HG03064 (cell line): ENCODE results near the gene CTU1.

Experiments used
- ATAC-seq: cut with Tn5 transposase; IDR thresholded peaks from one replicate; pipeline ENCODE4 v1.9.1; 2021; ENCODE audit warnings: low read depth; ENCODE audit not compliant: unreplicated experiment

CTU1 gene

DNA sequence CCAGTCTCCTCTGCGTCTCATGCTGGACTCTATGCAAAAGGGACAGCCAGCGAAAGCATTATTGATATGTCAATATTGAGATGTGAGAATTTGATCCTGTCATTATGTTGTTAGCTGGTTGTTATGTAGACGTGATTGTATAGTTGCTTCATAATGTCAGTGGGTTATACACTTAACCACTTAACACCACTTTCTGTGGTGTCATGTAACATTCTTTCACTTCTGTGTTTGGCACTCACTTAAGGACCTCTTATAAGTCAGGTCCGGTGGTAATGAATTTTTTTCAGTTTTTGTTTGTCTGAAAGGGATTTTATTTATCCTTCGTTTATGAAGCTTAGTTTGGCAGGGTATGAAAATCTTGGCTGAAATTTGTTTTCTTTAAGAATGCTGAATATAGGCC is 26.8 kb upstream of the CTU1 start:
- ATAC-seq, result no peak

DNA sequence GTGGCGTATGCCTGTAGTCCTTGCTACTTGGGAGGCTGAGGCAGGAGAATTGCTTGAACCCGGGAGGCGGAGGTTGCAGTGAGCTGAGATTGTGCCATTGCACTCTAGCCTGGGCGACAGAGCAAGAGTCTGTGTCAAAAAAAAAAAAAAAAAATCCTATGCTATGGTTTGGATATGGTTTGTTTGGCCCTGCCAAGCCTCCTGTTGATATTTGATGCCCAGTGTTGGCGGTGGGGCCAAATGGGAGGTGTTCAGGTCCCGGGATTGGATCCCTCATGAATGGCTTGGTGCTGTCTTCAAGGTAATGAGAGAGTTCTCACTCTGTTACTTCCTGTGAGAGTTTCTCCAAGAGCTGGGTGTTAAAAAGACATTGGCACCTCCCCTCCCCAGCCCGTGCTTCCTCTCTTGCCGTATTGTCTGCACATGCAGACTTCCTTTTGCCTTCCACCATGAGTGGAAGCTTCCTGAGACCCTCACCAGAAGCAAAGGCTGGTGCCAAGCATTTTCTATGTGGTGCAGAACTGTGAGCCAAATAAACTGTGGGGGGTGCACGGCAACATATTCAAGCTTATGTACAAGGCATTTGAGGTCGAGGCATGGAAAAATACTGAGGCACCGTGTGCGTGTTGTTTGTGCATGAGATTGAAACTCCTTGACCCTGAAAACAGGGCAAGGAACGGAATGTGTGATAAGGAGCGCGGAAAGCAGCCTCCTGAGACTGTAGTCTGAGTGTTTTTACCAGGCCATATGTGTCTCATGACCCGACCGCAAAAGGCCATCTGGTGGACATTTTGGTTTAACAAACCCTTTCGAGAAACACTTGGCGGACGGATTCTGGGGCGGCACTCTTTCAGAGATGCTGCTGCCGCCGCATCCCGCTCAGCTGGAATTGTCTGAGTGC is 23.8 kb upstream of the CTU1 start:
- ATAC-seq, result no peak

DNA sequence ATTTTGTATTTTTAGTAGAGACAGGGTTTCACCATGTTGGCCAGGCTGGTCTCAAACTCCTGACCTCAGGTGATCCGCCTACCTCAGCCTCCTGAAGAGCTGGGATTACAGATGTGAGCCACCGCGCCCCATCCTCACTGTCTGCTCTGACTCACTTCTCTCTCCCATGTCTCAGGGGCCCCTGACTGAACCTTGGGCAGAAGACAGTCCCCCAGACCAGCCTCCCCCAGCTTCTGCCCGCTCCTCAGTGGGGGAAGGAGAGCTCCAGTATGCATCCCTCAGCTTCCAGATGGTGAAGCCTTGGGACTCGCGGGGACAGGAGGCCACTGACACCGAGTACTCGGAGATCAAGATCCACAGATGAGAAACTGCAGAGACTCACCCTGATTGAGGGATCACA is 21.5 kb upstream of the CTU1 start:
- no peak for ATAC-seq

DNA sequence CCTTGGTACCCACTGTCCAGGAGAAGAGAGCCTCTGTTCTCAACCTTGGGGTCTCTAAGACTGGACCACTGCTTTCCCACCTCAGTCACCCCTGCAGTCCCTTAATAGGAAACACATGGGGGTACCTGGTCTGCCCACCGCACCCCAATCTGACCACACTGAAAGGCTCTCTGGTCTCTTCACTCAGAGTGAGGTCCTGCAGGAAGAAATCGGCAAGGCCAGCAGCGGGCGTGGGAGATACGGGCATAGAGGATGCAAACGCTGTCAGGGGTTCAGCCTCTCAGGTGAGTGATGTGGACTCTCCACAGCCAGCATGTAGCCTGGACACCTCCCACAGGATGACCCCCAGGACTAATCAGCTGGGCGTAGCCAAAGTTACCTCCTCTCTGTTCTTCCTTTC is 20.0 kb upstream of the CTU1 start:
- no peak for ATAC-seq

DNA sequence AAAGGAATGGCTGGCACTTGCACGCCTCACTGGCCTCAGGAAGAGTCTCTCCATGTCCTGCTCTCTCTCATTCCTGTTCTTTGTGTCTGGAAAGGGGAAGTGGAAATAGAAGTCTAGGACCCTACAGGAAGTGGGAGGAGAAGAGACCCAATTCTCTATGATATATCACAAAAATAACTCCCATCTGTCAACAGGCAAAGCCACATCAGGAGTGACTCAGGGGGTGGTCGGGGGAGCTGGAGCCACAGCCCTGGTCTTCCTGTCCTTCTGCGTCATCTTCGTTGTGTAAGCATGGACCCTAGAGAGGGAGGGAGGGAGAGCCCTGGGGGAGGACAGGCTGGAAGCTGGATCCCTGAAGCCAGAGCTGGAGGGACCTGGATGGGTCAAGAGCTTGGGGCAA is 19.5 kb upstream of the CTU1 start:
- ATAC-seq, result no peak

DNA sequence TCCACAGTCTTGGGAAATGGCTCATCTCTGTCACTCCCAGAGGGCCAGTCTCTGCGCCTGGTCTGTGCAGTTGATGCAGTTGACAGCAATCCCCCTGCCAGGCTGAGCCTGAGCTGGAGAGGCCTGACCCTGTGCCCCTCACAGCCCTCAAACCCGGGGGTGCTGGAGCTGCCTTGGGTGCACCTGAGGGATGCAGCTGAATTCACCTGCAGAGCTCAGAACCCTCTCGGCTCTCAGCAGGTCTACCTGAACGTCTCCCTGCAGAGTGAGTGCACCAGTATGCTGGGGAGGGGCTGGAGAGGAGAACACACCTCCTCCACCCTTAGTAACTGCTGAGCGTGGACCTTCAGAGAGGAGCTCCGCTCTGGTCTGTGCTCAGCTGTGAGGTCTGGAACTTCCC is 18.8 kb upstream of the CTU1 start:
- ATAC-seq, result no peak

DNA sequence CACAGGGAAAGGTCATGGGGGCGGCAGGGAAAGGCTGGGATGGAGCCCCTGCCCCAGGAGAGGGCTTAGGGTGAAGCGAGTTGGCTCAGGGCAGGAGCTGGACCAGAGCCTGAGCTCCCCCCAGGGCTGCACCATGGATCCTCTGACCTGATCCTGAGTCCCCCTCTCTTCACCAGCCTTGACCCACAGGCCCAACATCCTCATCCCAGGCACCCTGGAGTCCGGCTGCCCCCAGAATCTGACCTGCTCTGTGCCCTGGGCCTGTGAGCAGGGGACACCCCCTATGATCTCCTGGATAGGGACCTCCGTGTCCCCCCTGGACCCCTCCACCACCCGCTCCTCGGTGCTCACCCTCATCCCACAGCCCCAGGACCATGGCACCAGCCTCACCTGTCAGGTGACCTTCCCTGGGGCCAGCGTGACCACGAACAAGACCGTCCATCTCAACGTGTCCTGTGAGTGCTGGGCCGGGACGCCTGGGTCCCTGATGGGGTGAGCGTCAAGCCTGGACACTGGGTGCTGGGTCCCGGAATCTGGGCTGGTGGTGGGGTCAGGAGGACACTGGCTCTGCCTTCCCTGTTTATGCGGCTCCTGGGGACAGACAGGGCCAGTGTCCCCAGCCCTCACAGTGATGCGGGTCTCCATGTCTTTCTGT is 17.3 kb upstream of the CTU1 start:
- ATAC-seq, result no peak

DNA sequence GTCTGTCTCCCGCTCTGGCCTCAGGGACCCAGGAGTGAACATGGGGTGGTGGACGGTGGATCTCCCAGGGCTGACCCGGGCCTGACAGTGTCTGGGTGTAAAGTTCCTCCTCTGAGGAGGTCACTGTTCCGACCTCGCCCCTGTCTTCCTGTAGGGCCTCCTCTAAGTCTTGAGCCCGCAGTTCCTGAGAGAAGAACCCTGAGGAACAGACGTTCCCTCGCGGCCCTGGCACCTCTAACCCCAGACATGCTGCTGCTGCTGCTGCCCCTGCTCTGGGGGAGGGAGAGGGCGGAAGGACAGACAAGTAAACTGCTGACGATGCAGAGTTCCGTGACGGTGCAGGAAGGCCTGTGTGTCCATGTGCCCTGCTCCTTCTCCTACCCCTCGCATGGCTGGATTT is 16.5 kb upstream of the CTU1 start, which contains the start of gene SIGLEC9:
TSS of gene SIGLEC9 (plus strand) at position 178 of the 400 bp plus-strand sequence. CDS start at position 247, 69 bp downstream.
- no peak for ATAC-seq

DNA sequence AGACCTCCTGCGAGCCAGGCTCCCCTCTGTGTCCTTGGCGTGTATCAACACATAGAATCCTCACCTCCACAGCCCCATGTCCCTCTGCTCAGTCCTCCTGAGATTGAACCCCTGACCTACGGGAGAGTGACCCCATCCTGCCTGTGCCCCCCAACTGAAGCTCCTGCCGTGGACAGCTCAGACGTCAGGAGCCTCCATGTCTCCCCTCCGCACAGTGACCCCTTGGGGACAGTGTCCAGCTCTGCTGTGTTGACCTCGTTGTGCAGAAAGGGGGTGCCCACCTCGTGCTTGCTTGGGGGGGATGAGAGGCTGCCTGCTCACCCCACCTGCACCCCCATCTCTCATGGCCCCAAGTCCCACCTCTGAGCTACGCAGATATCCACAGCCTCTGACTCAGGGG is 16.0 kb upstream of the CTU1 start:
- ATAC-seq, result no peak

DNA sequence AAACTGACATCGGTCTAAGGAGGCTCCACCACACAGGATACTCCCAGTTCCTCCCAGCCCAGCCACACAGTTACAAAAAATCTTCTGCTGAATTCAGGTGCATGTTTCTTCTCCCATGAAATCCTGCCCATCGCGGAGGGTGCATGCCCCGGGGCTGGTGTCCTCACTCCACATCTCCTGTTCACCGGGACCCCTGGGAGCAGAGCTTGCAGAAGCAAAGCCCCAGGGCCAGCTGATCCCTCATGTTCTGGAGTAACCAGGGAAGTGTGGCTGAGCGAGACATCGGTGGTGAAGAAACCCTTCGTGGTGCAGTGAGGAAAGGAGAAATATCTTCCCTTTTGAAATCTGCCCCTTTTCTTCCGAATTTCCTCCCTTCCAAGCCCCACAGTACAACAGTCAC is 15.6 kb upstream of the CTU1 start:
- ATAC-seq, result no peak

DNA sequence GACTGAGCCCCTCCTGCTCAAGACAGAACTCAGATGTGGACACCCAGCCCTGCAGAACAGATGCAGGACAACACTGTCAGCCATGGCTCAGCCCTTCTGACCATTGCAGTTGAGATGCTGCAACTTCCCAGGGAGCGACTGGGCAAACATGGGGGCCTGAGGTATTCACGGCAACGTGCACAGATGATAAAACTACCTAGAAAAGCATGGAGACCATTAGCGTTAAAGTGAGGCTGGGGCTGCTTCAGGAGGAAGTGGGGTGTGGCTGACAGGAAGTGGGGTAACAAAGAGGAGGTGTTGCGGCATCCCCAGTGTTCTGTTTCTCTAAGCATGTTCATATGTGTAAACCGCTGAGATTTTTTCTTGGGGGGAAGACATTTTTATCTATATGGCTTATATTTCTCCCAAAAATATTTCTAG is 15.2 kb upstream of the CTU1 start:
- ATAC-seq, result no peak

DNA sequence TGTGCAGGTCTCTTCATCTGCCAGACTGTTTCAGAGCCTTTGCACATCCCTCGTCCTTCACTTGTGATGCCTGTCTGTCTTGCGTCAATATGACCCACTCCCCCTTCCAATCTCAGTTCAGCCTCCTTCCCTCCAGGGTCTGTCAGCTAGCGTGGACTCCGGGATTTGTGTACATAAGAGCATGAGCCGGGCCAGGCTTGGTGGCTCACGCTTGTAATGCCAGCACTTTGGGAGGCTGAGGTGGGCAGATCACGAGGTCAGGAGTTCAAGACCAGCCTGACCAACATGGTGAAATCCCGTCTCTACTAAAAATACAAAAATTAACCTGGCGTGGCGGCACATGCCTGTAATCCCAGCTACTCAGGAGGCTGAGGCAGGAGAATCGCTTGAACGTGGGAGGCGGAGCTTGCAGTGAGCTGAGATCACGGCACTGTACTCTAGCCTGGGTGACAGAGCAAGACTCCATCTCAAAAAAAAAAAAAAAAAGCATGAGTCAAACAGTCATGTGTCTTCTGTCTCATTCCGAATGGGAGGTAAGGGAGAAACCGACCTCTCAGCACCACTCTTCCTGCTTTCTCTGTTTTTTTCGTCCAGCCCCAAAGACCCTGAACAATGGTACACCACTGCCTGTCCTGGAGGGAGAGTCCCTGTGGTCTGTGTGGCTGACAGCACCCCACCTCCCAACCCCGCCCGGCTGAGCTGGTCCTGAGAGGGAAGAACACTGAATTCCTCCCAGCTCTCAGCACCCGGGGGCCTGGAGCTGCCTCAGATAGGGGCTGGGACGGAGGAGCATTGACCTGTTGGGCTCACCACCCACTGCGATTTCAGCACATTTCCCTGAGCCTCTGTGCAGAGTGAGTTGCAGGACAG is 14.1 kb upstream of the CTU1 start:
- ATAC-seq, result no peak

DNA sequence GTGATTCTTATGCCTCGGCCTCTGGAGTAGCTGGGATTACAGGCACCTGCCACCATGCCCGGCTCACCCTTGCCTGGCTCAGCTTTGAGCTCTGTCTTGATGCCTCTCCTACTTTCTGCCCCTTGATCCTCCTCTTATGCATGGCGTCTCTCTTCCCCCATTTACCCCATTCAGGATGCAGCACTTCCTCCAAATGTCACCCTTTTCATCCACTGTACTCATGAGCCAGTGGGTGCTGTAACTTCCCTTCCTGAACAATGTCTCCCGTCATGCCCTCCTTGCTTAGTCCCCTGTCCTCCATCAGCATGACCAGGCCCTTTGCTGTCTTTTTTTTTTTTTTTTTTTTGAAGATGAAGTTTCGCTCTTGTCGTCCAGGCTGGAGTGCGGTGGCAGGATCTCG is 13.0 kb upstream of the CTU1 start:
- ATAC-seq, result no peak

DNA sequence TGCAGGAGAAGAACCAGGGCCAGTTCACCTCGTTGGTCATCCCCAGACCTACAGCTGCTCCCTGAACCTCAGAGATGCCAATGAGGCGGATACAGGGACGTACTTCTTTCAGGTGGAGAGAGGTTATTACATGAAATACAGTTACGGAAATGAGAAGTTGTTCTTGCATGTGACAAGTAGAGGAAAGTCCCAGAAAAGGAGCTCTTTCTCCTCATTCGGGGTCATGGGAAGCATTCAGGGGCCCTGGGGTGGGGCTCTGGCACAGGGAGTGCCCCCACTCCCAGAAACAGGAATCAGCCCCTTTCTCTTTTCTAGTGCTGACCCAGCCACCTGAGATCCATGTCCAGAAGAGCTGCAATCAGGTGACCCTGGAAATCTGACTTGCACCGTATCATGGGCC is 12.0 kb upstream of the CTU1 start:
- ATAC-seq, result no peak

DNA sequence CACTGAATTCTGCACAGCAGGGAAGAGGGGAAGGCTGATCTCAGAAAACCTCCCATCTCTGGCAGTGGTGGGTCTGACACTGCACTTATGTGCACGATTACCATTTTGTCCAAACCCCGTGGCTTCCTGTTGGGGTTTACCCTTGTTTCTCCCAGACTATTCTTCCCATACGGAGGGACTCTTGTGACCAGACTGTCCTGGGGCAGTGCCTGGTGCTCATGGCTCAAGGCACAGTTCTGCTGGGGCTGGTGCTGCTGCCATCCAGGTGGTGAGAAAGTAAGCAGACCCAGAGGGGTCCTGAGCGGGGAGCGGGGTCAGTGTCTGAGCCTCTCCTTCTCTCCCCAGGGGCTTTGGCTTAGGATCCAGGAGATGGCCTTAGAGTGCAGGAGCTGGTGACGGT is 11.4 kb upstream of the CTU1 start:
- no peak for ATAC-seq

DNA sequence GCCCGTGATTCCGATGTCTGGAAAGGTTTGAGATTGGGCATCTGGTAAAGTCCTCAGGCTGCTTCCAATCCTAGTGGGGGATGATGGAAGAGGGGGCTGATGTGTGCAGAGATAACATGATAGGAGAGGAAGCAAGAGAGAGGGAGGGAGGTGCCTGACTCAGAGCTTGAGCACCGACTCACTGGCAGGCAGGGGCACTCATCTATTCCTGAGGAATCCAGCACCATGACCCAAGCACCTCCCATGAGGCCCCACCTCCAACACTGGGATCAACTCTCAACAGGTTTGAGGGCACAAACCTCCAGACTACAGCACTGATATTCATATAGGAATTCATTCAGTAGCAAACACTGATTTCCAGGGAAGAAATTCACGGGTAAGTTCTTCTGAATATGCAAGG is 10.9 kb upstream of the CTU1 start:
- ATAC-seq, result no peak

DNA sequence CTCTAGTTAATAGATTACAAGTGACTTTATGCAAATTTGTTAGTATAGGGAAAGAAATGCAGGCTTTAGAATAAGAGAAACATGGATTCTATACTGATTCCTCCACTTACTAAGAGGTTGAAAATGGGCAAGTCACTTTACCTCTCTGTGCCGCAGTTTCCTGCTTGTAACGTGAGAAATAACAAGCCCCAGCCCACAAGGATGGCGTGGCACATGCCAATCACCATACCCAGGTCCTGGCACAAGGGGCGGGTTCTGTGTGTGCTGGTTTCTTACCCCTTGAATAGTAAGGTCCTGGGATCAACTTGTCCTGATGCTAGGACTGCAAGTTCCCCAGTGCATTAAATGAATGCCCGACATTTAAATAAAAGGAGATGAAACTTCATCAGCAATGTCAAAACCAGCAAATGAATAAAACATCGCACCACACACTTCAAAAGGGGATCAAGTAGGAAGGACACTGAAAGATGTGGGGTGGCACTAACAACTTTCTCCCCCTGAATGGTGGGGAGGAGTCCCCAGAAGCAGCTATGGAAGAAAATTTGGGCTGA is 8.6 kb upstream of the CTU1 start:
- no peak for ATAC-seq

DNA sequence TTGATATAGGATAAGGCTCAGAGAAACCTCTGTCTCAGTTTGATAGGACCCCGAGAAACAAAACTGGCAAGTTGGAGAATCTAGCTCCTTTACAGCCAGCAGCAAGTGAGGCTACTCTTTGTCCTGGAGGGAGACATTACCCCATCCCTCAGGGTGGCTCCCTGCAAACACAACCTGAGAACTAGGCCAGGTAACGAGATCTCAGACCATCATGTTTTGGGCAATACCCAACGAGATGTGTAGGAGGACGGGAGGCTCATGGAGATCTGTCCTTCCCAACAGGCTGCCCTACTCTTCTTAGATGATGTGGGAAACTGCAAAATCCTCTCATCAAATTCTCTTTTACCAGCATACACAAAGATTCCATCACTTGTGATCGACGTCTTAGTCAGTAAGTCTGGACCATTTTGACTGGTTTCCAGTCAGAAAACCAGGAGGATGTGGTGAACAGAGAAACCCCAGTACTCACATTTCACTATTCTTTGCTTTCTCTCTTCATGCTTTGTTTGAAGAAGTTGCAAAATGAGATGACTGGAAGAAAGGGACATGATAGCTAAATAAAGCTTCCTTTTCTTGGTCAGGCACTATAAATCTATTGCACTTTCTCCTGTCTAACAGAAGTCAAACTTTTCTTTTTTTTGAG is 6.0 kb upstream of the CTU1 start:
- no peak for ATAC-seq

DNA sequence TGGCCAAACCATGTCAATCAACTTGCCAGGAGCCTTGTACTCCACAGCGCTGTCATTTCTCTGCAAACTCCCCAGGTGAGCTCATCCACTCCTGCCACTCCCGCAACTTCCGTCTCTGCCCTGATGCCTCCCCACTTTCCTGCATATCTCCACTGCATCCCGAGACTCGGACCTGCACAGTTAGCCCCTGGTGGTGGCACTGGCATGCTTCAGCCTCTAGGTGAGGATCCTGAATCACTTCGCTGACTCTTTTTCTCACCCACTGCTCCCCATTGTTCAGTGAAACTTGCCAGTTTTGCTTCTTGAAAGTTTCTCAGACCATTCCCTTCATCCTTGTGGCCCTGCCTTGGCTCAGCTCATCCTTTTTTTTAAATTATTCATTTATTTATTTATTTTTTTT is 3.4 kb upstream of the CTU1 start:
- no peak for ATAC-seq

DNA sequence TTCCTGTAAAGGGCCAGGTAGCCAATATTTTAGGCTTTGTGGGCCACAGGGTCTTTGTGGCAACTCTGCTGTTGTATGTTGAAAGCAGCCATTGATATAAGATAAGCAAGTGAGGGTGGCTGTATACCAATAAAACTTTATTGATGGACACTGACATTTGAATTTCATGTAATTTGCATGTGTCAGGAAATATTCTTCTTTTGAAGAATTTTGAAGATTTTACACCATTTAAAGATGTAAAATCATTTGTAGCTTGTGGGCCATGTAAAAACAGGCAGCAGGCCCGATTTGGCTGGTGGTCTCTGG is 2.4 kb upstream of the CTU1 start:
- no peak for ATAC-seq

DNA sequence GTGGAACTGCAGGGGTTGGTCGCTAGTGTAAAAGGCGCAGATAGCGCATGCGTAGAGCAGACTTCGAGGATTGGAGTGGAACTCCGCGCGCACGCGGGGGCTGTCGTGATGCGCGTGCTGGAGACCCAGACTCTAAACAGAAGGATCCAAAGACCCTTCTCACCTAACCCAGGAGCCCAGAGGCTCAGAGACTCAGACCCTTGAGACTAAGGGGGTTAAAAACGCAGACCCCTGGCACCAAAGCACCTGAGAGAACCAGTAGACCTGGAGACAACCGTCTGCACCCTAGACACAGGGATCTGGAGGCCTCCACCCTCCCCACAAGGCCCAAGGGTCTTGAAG is 567 bp upstream of the CTU1 start:
- no peak for ATAC-seq
